ENCODE results near the gene PID1. TPM values are rescaled to one million over a fixed set of nuclear protein-coding genes. Genes with fewer than 3 reads are reported as not detected.

Gene PID1
- total RNA-seq, 1 donor from 2014 or later, result 0.95 TPM

DNA sequence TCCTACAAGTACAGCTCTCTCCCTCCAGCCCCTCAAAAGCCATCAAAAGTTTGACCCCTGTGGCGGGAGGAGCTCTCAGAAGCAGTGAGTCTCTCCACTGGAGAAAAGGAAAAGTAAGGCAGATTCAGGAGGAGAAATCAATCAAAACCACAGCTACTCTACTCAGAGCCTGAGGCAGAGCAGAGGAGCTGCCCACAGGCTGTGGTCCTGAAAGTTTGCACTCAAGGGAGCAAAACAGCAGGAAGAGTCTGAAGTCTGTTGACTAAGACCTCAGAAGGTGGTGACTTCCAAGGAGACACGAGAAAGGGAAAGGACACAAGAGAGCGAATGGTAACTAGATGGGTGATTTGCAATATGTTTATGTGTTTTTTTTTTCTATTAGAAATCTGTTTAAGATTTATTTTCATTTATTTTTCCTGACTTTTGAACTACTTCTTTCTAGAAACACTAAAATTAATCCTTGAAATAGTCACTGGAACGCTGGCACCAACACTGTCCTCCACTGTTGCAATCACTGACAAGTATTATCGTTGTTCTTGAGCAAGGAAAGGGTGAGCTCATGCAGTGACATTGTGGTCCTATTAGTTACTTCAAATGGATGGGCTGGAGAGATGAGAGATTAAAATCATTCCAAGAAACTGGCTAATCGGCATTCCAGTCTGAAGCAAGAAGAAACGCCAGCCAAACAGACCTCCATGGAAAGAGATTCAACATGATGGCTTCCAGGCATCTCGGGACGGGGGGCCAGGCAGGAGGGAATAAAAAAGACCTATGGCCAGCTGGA is 35.8 kb downstream of the PID1 start:
- Mint-ChIP-seq H3K27me3 (ENCODE audit: low read depth) (no peaks in the 10 kb centered on the region), H3K36me3 (ENCODE audit: low read depth) (no peaks in the 10 kb centered on the region), H3K4me1 (ENCODE audit: low read depth) (no peaks in the 10 kb centered on the region), H3K9me3 (ENCODE audit: low read depth) (peaks cover 23% of the 10 kb centered on the region), H3K4me3 (ENCODE audit: unreplicated experiment) (no peak overlapping the region), H3K27ac (ENCODE audit: unreplicated experiment) (no peak overlapping the region)
- no peak for DNase-seq (ENCODE audit: low spot score)
- TF ChIP-seq, protein P1, sequence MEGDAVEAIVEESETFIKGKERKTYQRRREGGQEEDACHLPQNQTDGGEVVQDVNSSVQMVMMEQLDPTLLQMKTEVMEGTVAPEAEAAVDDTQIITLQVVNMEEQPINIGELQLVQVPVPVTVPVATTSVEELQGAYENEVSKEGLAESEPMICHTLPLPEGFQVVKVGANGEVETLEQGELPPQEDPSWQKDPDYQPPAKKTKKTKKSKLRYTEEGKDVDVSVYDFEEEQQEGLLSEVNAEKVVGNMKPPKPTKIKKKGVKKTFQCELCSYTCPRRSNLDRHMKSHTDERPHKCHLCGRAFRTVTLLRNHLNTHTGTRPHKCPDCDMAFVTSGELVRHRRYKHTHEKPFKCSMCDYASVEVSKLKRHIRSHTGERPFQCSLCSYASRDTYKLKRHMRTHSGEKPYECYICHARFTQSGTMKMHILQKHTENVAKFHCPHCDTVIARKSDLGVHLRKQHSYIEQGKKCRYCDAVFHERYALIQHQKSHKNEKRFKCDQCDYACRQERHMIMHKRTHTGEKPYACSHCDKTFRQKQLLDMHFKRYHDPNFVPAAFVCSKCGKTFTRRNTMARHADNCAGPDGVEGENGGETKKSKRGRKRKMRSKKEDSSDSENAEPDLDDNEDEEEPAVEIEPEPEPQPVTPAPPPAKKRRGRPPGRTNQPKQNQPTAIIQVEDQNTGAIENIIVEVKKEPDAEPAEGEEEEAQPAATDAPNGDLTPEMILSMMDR (IDR thresholded peaks at IDR 0.05), result no peak

- Mint-ChIP-seq H3K27ac (ENCODE audit: unreplicated experiment) (no peak overlapping the region), H3K36me3 (ENCODE audit: low read depth) (no peaks in the 10 kb centered on the region), H3K9me3 (ENCODE audit: low read depth) (peaks cover 5% of the 10 kb centered on the region), H3K4me1 (ENCODE audit: low read depth) (no peaks in the 10 kb centered on the region), H3K4me3 (ENCODE audit: unreplicated experiment) (no peak overlapping the region), H3K27me3 (ENCODE audit: low read depth) (no peaks in the 10 kb centered on the region)
- TF ChIP-seq, protein P1 (IDR thresholded peaks at IDR 0.05), result no peak
- no peak for DNase-seq (ENCODE audit: low spot score)
These were observed 39.2 kb downstream of the PID1 start for GRCh38 chr2:229231885-229232284.

DNA sequence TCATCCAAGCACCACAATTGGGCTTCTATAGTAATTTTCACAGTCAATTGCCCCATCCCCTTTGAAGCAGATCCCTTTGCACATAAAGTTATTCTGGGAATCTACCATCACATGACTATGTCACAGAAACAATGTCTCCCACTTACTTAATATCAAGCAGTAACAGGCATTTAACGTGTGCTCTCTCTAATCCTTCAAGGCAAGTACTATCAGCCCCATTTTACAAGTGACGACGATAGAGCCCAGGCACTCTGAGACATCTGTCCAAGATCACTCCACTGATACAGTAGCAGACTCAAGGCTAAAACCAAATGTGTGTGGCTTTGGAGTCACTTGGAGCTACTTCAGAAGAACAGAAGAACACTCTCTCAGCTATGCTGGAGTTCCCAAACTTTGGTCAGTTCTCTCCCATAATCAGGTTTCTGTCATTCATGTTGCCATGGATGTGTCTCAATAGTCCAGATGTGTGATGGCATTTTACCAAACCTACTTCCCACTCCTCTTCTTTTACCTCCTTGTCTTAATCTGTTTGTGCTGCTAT is 39.7 kb downstream of the PID1 start:
- DNase-seq (ENCODE audit: low spot score), result no peak
- Mint-ChIP-seq H3K9me3 (ENCODE audit: low read depth) (peaks cover 5% of the 10 kb centered on the region), H3K27me3 (ENCODE audit: low read depth) (no peaks in the 10 kb centered on the region), H3K4me1 (ENCODE audit: low read depth) (no peaks in the 10 kb centered on the region), H3K27ac (ENCODE audit: unreplicated experiment) (no peak overlapping the region), H3K36me3 (ENCODE audit: low read depth) (no peaks in the 10 kb centered on the region), H3K4me3 (ENCODE audit: unreplicated experiment) (no peak overlapping the region)
- TF ChIP-seq, protein P1 (IDR thresholded peaks at IDR 0.05), result no peak

DNA sequence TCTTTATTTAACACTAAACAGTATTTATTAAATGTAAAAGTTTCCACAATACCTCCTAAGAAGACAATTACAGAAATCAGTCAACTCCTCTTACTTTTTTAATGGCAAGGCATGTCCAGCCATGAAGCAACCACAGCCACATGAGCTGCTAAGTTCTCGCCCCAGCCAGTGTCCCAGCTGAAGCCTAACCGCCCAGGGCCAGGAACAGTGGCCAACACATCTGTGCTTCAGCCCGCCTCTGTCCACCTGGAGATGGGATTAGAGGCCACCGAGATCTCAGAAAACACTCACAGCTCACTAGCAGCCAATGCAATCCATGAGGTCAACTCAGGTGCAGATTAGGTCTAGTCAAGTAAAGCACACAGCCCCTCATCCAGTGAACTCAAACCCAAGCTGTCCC is 40.2 kb downstream of the PID1 start:
- Mint-ChIP-seq H3K27ac (ENCODE audit: unreplicated experiment) (no peak overlapping the region), H3K4me1 (ENCODE audit: low read depth) (no peaks in the 10 kb centered on the region), H3K4me3 (ENCODE audit: unreplicated experiment) (no peak overlapping the region), H3K9me3 (ENCODE audit: low read depth) (peaks cover 5% of the 10 kb centered on the region), H3K27me3 (ENCODE audit: low read depth) (no peaks in the 10 kb centered on the region), H3K36me3 (ENCODE audit: low read depth) (no peaks in the 10 kb centered on the region)
- DNase-seq (ENCODE audit: low spot score), result no peak
- TF ChIP-seq, protein P1 (IDR thresholded peaks at IDR 0.05), result no peak

DNA sequence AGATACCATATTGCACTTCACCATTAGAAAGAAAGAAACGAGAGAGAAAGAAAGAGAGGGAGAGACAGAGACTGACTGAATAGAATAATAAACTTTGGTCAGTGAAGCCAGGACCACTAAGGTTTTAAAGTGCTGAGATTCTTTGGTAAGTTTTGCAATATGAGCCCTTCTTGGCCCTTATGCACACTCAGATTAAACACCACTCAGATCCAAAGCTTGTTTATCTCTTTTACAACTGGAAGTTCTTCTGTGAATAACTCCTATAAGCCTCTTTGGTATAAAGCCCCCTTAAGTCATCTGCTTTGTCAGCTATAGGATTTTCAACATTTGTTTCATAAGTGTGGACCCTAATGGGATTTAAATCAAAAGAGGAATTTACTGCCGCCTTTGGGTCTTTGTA is 40.8 kb downstream of the PID1 start:
- H3K27me3 Mint-ChIP-seq (ENCODE audit: low read depth), result no peaks in the 10 kb centered on the region
- peaks cover 5% of the 10 kb centered on the region for H3K9me3 Mint-ChIP-seq (ENCODE audit: low read depth)
- no peaks in the 10 kb centered on the region for H3K4me1 Mint-ChIP-seq (ENCODE audit: low read depth)
- TF ChIP-seq, protein P1 (IDR thresholded peaks at IDR 0.05), result no peak
- no peak for DNase-seq (ENCODE audit: low spot score)
- H3K27ac Mint-ChIP-seq (ENCODE audit: unreplicated experiment), result no peak overlapping the region
- no peak overlapping the region for H3K4me3 Mint-ChIP-seq (ENCODE audit: unreplicated experiment)
- H3K36me3 Mint-ChIP-seq (ENCODE audit: low read depth), result no peaks in the 10 kb centered on the region
